NCI-H510A treated with DMSO at 0.1 percent for 48 hours (cell line): ENCODE results near the gene PCGF2.

ENCODE experiments used
- DNase-seq: peaks from one replicate; lab custom pipeline; 2025; lab: John Stamatoyannopoulos, UW

Gene PCGF2

GRCh38 chr17:38702916-38703741, 45.0 kb downstream of the PCGF2 start:
- DNase-seq = no peak

- peak; percentile 78 for DNase-seq
Observed at GRCh38 chr17:38702166-38702915, 45.8 kb downstream of the PCGF2 start.

GRCh38 chr17:38701504-38702165, 46.5 kb downstream of the PCGF2 start:
- DNase-seq = no peak

GRCh38 chr17:38698760-38699159, 49.4 kb downstream of the PCGF2 start:
- DNase-seq = no peak

GRCh38 chr17:38697061-38697820, 50.9 kb downstream of the PCGF2 start:
- DNase-seq = no peak

- no peak for DNase-seq
Observed at GRCh38 chr17:38693700-38694329, 54.3 kb downstream of the PCGF2 start.

- no peak for DNase-seq
Observed at GRCh38 chr17:38691154-38691553, 57.0 kb downstream of the PCGF2 start.

- no peak for DNase-seq
Observed at GRCh38 chr17:38690386-38690785, 57.8 kb downstream of the PCGF2 start.

- DNase-seq = no peak
Observed at GRCh38 chr17:38687286-38687685, 60.9 kb downstream of the PCGF2 start.

GRCh38 chr17:38685491-38685890, 62.6 kb downstream of the PCGF2 start:
- no peak for DNase-seq
